Right atrium auricular region (tissue), 2 donors: Measurements from ENCODE around the gene ATF7IP2. TPM values are rescaled to one million over a fixed set of nuclear protein-coding genes. Genes with fewer than 3 reads are reported as not detected.

ENCODE experiments used
- DNase-seq: peaks from one replicate; pipeline ENCODE4 v3.0.0-alpha.2; 2019; ENCODE audit warnings: low spot score
- H3K27ac ChIP-seq, 2 donors: fragments of 200-600 bp; sonication (generic); 1 replicate in 1 of 2; 2 replicates in 1 of 2; pipeline ENCODE4 v1.5.1; 2016 to 2019
- H3K27me3 ChIP-seq, 2 donors: fragments of 200-600 bp; sonication (generic); one replicate each; pipeline versions ENCODE4 v1.5.1 to v1.6.0; 2017 to 2019
- H3K36me3 ChIP-seq: fragments of 200-600 bp; sonication (generic); one replicate; pipeline ENCODE4 v1.5.1; 2016
- H3K4me1 ChIP-seq, 2 donors: fragments of 200-600 bp; sonication (generic); one replicate each; pipeline versions ENCODE4 v1.5.1 to v1.6.0; 2017 to 2019
- H3K4me3 ChIP-seq, 2 donors: fragments of 200-600 bp; sonication (generic); 1 replicate in 1 of 2; 2 replicates in 1 of 2; pipeline ENCODE4 v1.5.1; 2017 to 2019; ENCODE audit warnings: mild to moderate bottlenecking in 1 of 2, moderate library complexity in 1 of 2
- H3K9me3 ChIP-seq, 2 donors: fragments of 200-600 bp; sonication (generic); one replicate each; pipeline ENCODE4 v1.5.1; 2019
- CTCF ChIP-seq, 2 donors: fragments of 200-600 bp; sonication (generic); IDR thresholded peaks; one replicate each; pipeline ENCODE4 v1.5.1; 2019; ENCODE audit warnings: antibody characterized with exemption in 2 of 2
- total RNA-seq, 2 donors: library from RNA; depleted of rRNA; stranded (reverse); fragments of >200 nt; gene quantifications; one replicate each; pipeline ENCODE4 v1.1.0, GENCODE V29; 2016

Gene ATF7IP2
- total RNA-seq, 2 donors from 2014 or later, result 22.6 to 32.7 TPM

GRCh38 chr16:10485698-10486382, 100.0 kb downstream of the ATF7IP2 start:
- H3K9me3 ChIP-seq, result no peaks in the 10 kb centered on the region
- DNase-seq, result no peak
- H3K27ac ChIP-seq, result no peak overlapping the region
- H3K36me3 ChIP-seq, result peaks cover 11% of the 10 kb centered on the region
- no peaks in the 10 kb centered on the region for H3K4me1 ChIP-seq
- TF ChIP-seq CTCF (IDR thresholded peaks at IDR 0.05), result no peak
- no peak overlapping the region for H3K4me3 ChIP-seq
- H3K27me3 ChIP-seq, result no peaks in the 10 kb centered on the region

GRCh38 chr16:10490141-10490540, 104.3 kb downstream of the ATF7IP2 start:
- Histone ChIP-seq H3K36me3 (peaks cover under 1% of the 10 kb centered on the region), H3K27me3 (no peaks in the 10 kb centered on the region), H3K27ac (no peak overlapping the region), H3K4me1 (no peaks in the 10 kb centered on the region), H3K9me3 (peaks cover 0 to 2% of the 10 kb centered on the region in 2 donors), H3K4me3 (no peak overlapping the region)
- TF ChIP-seq CTCF (IDR thresholded peaks at IDR 0.05), result no peak
- no peak for DNase-seq

- DNase-seq, result no peak
- H3K9me3 ChIP-seq, result peaks cover 0 to 4% of the 10 kb centered on the region in 2 donors
- H3K4me1 ChIP-seq, result no peaks in the 10 kb centered on the region
- no peak overlapping the region for H3K27ac ChIP-seq
- TF ChIP-seq CTCF (IDR thresholded peaks at IDR 0.05), result no peak
- H3K4me3 ChIP-seq, result no peak overlapping the region
- no peaks in the 10 kb centered on the region for H3K27me3 ChIP-seq
- H3K36me3 ChIP-seq, result no peaks in the 10 kb centered on the region
Measured at GRCh38 chr16:10493276-10493675, 107.4 kb downstream of the ATF7IP2 start.

GRCh38 chr16:10494343-10495030, 108.6 kb downstream of the ATF7IP2 start:
- Histone ChIP-seq H3K27me3 (no peaks in the 10 kb centered on the region), H3K4me3 (no peak overlapping the region), H3K4me1 (no peaks in the 10 kb centered on the region), H3K27ac (no peak overlapping the region), H3K9me3 (peaks cover 0 to 4% of the 10 kb centered on the region in 2 donors), H3K36me3 (no peaks in the 10 kb centered on the region)
- DNase-seq, result no peak
- TF ChIP-seq CTCF (IDR thresholded peaks at IDR 0.05), result no peak

- peaks cover 0 to 4% of the 10 kb centered on the region in 2 donors for H3K9me3 ChIP-seq
- no peaks in the 10 kb centered on the region for H3K27me3 ChIP-seq
- H3K4me3 ChIP-seq, result no peak overlapping the region
- no peaks in the 10 kb centered on the region for H3K36me3 ChIP-seq
- H3K27ac ChIP-seq, result no peak overlapping the region
- no peak for TF ChIP-seq CTCF (IDR thresholded peaks at IDR 0.05)
- no peak for DNase-seq
- H3K4me1 ChIP-seq, result no peaks in the 10 kb centered on the region
Measured at GRCh38 chr16:10495031-10495345, 109.1 kb downstream of the ATF7IP2 start.
